Ammon's horn (tissue), 1 donor: ENCODE data around the gene DLST.

Experiments used
- DNase-seq: peaks from one replicate; pipeline ENCODE4 v3.0.0-alpha.2; 2016; ENCODE audit warnings: low spot score

Gene DLST

DNA sequence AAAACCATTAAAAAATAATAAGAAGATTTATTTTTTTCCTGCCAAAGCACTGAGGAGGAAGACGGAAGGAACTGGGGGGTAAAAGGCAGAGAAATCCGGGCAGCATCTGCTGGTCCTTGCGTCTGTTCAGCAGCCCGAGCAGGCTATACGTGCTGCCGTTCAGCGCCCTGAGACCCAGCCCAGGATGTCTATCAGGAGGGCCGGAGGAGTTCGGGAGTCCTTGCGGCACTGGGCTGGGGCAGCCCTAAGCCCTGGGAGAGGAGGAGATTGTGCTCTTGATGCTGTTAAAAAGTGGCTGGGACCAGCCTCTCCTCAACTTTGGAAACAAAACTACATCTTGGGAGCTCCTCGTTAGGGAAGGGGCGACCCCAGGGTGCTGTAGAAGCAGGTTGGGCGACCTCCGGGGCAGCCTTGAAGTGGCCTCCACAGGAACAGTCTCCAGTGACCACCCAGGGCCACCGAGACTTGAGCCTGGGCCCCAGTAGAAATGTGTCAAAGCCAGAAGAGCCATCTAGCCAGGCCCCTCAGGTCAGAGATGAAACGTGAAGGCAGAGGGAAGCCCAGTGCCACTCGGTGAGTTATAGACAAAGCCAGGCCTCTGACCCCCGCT lies 59.3 kb downstream of the DLST start:
- DNase-seq: no peak

DNA sequence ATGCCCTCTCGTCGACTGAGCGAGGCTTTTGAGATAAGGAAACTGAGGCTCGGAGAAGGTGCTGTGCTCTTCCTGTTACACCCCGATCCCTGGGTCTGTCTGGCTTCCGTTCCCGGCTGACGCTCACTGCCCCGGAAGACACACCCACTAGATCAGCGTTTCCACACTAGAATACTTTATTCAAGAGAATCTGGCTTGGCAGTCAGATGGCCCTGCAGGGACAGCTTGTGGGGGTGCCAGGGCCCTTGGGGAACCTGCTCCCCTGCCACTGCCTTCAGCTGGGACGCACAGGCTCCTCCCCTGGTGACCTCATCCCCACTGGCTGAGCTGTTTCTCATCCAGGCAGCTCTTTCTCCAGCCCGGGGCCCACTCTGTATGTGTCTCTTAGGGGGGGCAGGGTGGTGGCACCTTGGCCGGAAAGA lies 60.0 kb downstream of the DLST start:
- peak; percentile 80 for DNase-seq

DNA sequence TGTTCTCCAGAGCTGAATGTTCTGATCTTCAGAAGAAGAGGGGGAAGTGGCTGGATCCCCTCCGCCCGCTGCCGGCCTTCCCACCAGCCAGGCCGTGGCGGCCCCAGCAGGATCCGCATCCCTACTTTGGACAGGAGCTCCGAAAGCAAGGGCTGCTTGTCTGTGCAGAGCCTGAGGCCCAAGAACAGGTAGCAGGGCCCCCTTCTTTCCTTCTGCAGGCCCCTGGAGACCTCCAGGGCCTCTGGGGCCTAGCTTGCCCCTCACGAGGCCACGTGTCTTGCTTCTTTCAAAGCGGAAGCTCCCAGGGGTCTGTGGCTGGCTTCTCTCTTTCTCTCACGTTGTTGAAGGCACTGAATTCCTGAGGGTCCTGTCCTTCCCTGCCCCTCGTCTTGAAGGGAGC lies 60.5 kb downstream of the DLST start:
- no peak for DNase-seq

DNA sequence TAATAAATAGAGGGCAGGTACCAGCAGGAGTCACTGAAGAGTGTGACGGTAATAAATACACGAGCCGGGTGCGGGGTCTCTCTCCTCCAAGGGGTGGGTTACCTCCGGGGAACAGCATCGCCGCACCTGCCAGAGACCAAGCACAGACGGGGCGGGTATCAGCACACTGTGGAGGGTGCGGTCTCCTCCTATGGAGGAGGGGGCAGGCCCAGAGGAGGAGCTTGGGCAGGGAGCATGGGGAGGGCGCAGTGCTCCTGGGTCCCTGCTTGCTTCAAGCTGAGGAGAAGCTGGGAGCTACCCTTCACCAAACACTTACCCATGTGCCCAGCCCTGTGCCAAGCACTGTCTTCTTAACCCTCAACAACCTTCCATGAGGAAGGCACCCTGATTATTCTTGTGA lies 60.9 kb downstream of the DLST start:
- DNase-seq: no peak

DNA sequence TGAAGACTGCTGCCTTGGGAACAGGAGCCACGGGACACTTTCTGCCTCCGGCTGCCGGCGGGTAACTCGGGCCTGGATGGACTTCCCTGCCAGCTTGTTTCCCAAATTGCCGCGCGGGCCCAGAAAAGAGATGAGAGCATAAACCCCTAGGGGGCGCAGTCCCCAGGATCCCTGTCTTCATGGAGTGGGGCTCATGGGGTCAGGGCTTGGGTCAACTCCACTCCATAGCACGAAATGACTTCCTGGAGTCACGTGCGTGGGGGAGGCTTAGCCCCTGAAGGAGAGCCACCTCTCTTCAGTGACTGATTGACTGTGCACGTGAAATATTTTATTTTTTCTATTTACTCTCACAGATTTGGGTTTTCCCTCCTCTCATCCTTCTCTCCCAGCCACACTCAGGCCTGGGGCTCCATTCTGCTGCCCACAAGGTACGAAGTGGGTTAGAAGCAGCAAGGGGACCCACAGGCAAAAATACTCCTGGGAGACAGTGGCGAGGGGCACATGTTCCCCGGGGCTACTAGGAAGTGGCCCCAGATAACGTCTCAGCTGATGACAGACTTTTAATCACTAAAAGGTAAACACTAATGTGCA lies 63.6 kb downstream of the DLST start:
- no peak for DNase-seq

DNA sequence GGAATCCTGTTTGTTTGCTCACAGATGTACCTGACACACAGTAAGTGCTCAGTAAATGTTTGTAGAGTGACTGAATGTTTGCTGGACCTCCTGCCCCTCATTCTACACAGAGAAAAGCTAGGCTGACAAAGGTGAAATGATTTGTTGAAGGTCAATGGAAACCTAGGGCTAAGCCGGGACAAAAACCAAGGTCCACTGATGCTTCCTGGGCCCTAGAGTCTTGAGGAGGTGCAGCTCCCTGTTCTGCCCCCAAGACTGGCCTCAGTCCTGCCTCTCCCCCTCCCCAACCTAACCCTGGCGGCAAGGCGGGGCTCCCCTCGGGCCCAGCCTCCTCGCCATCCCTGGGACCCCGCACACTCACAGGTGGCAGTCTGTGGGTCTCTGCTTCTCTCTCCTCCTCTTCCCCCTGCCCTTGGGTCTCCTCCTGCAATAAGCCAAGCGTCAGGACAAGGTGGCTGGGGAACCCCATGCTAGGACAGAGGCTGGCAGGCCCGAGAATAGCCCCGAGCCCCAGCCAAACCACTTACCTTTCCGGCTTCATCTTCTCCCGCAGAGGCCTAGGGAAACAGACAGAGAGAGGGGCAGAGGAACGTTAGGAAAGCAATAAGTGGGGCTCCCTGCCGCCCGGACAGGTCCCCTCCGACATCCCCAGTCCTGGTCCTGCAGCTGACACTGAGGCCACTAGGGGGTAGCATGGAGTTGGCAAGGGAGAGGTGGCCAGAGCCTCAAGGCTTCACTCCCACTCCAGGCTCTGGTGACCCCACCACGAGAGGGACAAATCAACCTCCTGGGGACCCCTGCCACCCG lies 64.3 kb downstream of the DLST start:
- DNase-seq: peak; percentile 87

DNA sequence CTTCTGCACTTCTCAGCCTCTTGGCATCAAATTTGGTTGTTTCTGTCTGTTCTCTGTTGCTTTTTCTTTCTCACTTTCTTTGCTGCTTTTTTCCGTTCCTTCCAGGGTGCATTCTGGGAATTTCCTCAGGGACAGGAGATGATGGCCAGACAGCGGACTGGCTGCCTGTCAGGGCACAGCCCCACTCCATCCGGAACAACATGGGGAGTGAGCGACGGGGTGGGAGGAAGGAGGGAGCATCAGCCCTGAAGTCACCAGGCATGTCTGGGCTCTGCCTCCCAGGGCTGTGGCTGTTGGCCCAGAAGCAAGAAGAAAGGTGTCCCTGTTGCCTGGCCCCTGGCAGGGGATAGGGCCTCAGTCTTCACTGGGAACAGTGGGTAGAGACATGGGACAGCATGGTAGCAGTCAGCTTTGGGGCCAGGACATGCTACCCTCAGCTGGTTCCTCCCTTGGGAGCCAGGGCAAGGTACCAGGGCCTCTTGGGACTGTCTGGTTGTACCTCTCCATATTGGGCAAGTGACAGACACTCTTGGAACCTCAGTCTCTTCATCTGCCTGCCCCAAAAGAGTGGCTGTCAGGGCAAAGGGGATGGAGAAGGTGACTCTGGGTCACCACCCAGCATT lies 65.1 kb downstream of the DLST start:
- DNase-seq: no peak

DNA sequence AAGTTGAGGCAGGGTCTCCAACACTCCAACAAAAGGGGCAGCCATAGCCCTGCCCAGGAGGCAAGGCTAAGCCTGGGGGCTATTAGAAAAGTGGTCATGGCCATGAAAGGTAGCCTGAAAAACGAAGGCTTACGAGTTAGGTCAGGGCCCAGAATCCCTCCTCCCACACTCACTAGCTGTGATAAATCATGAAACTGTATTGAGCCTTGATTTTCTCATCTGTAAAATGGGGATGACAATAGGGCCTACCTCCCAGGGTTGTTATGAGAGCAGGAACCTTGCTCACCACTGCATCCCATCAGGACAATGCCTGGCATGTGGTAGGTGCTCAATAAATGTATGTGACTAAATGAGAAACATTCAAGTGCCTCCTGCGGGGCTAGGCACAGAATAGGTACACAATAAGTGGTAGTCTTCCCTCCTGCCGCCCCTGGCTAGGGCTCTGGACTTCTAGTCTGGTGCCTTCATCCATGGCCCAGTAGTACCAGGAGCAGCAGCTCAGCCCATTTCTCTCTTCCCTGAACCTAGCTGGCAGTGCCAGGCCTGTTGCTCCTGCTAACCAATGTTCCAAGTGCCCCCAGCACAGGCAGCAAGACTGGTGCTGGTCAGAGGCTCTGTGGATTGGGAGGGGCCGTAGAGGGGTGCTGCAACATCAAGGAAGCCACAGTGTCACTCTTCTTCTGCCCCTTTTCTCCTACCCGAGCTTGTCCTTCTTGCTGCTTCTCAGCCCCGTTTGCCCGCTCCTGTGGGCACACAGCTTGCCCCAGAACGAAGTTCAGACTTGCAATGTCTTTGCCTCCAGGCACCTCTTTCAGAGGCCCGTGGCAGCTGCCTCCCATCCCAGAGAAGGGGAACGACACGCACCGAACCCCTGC lies 65.9 kb downstream of the DLST start:
- DNase-seq: no peak

DNA sequence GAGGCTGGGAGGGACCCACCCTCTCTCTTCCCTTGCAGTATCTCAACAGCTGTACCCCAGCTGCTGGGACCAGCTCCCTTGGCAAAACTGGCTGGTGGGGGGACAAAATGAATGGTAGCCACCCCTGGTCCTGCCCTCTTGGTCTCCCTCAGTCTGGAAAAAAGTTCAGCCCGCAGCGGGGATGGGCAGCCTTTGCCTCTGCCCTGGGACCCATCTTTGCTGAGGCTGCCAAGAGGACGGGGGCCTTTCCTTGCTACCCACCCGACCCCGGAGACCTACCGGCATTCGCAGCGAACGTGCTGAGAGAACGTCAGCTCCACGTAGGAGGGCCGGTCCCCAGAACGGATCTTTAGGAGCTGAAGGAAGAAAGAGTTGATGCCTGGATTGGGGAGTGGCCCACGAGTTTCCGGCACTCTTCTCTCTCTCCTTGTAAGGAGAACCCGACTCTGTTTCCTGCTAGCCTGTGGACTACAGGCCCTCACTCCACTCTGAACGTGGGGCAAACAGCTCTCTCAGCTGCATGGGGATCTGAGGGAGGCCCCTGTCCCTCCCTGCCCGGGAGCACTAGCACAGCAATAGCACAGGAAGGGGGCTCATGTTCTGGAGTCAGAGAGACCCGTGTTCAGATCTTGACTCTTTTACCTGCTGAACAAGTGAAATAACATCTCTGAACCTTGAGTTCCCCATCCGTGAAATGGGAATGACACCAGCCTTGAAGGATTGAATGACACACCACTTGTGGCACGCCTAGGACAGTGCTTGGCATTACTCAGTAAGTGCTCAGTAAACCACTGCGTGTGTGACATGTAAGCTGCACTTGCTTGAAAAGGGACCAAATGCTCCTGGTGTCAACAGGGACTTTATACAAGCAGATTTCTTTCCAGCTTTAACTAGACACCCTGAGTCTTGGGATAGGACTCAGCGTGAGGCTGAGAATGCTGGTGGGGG lies 66.8 kb downstream of the DLST start:
- DNase-seq: no peak

DNA sequence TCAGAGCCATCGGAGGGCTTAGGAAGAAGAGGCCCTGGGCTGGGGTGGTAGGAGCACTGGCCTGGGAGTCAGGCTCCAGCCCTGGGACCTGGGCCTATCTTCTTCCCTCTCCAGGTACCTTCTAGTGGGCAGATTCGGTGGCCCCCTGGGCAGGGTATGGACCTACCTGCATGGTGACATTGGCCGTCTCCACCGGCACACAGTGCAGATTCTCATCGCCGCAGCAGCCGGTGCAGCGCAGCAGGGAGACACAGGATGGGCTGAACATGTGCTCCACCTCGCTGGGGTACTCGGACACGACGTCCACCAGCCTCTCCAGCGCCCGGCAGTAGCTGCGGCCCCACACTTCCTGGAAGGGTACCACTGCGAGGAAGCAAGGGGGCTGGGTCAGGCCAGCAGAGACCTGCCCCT lies 67.5 kb downstream of the DLST start:
- DNase-seq: no peak

DNA sequence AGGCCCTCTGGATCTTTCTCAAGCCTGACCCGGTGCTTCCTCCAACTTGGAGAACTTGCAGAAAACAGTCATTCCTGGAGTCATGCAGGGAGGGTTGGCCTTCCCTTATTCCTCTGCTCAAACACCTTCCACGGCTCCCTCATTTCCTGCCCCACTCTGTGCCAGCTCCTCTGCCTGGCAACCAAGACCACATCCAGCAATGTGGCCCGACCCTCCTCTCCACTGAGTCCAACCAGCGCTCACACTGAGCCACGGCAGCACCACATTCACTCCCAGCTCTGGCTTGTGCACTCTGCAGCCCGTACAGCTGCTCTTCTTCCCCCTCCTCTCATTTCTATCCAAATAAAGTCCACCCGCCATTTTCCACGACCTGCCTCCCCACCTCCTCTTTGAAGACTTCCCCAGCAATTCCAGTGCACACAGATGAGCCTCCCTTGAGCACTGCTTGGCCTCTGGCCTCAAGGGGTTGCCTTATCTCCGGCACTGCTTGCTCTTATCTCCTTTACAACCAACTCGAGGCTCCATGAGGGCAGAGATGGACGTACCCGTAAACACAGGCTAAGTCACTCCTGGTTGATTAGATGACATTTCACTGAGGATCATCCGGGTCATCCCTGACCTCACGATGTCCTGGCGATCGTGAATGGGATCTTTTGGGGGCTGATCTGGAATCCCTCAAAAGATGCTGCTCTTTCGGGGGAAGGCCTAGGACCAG lies 68.3 kb downstream of the DLST start:
- DNase-seq: no peak

DNA sequence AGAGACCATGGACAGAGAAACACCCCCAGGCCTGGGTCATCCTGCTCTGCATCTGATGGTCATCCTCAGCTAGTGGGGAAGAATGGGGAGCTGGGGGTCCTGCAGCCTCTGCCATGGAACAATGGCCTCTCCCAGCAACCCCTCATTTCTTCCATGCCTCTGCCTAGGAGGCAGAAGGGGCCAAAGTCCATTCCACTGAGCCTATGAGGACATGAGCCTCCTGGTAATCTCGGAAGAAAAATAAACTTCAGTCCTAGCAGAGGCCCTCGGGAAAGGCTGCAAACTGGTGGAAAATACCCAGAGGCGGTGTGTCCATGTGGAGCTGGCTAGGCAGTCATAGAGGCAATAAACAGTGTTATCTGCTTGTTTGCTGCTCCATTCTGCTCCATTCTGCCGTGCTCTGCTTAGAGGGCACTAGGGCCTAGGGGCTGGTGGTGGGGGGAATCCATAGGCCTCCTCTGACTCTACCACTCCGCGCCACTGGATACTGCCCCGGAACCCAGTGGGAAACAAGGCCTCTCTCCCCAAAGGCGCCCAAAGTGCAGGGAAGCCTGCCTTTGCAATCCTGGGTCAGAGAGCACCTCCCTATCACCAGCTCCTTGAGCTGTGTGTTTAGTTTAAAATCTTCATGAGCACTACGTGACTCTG lies 69.2 kb downstream of the DLST start:
- DNase-seq: no peak

DNA sequence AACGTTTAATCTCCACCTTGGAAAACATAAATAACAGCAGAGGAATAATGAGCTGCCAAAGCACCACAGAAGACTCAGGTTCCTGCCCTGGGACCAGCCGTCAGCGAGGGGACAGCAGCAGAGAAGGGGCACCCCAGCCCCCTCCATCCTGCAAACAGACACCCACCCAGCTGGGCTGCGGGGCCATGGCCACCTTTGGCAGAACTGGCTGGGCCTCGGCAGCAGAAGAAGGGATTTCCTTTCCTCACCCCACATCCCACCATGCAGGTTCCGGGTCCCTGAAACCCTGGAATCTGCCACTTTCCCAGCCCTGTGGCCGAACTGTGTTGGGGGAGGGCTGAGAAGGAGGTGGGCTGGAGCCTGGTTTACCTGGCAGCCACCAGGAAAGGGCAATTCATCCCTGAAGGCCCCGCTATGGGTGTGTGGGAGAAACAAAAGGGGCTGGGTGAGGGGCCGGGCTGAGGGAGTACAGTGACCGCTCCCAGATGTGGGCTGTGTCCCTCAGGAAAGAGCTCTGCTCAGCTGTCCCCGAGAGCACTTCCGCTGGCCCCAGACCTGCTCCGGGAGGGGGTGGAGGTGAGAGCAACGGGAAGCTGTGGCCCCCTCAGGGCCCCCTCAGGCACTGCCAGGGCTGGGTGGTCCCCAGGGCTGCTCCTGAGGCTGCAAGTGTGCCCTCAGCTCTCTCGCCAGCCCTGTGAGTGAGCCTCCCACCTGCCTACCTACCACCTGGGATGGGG lies 69.9 kb downstream of the DLST start:
- no peak for DNase-seq

DNA sequence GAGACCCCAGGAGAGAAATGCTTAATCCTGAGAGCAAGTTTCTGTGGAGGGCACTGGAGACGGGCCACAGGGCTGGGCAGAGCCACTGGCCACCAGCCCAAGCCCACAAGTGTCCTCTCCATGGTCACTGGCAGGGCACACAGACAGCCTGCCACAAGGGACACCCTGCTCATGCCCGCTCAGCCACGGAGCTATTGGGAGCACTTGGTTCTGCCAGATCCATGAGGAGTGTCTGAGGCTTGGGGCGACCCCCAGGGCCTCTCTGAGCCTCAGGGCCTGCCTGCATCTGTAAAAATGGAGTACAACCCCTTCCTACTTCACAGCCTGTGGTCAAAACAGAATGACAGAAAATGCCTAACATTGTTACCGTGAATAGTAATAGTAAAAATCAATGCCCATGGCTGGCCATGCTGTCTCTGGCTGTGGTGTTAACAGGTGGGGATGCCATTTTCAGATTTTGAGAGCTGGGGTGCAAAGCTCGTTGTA lies 70.5 kb downstream of the DLST start:
- no peak for DNase-seq

DNA sequence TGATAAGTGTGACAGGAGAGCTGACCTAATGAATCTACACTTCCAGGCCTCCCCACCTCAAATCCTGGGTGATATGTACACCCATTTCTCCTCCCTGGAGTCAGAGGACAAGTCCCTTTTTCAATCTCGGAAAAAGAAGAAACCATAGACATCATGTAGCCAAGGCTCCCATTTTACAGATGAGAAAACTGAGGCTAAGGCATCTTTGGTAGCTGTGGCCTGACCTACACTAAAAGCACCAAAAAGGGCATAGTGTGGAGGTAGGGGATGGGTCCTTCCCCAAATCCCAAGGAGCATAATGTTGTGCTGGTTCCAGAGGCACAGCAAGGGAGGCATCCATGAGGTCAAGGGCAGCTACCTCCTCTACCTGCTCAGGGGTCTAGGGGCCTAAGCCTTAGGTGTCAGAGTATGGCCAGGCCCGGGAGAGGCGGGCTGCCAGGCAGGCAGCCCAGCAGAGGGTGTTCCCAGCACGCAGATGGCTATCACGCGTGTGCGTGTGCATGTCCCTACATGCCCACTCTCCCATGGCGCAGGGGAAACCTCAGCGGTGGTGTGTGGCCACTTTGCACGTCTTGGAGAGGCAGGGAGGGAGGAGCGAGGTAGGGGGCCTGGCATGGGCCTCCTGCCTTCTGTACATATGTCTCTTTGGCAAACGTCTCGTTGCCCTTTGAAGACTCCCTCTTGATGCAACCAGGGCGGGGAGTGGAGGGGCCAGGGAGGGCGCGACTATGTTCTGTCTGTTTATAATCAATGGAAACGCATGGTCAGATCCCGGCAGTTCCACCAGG lies 71.2 kb downstream of the DLST start:
- no peak for DNase-seq
